Muscle of leg (tissue), 11 donors: ENCODE data around the gene ZNF644. TPM values are rescaled to one million over a fixed set of nuclear protein-coding genes. Genes with fewer than 3 reads are reported as not detected.
A peak's percentile ranks its signal among the peaks of the same experiment; 100 is the strongest.

Source experiments
- DNase-seq: peaks from one replicate; pipeline ENCODE4 v3.0.0; 2013
- H3K27ac ChIP-seq: one replicate; pipeline ENCODE4 v1.5.1; 2013; ENCODE audit warnings: mild to moderate bottlenecking, low read length, control low read depth
- H3K27me3 ChIP-seq: one replicate; pipeline ENCODE4 v1.6.1; 2013; ENCODE audit warnings: low read length; ENCODE audit not compliant: control insufficient read depth, insufficient read depth
- H3K36me3 ChIP-seq: one replicate; pipeline ENCODE4 v1.6.1; 2013; ENCODE audit warnings: low read length; ENCODE audit not compliant: control insufficient read depth, insufficient read depth
- H3K4me1 ChIP-seq: one replicate; pipeline ENCODE4 v1.6.1; 2013; ENCODE audit warnings: low read length; ENCODE audit not compliant: control insufficient read depth, insufficient read depth
- H3K4me3 ChIP-seq: one replicate; pipeline ENCODE4 v1.5.1; 2013; ENCODE audit warnings: low read length, control low read depth
- H3K9me3 ChIP-seq: replicated peaks from 2 replicates; pipeline ENCODE4 v1.6.1; 2013; ENCODE audit warnings: low read depth, low read length; ENCODE audit not compliant: control insufficient read depth
- WGBS: methylation state at CpG from one replicate; pipeline ENCODE4 v1.1.5; 2013; ENCODE audit warnings: missing lambda C conversion rate; ENCODE audit not compliant: insufficient coverage; 5-methylcytosine and 5-hydroxymethylcytosine counted together
- polyA plus RNA-seq, 8 donors: library from polyadenylated mRNA; unstranded; fragments of 120-200 nt; gene quantifications; one replicate each; pipeline versions ENCODE4 v1.2.1 to v1.2.3, GENCODE V29; 2013; ENCODE audit warnings: inconsistent platforms in 1 of 8, low replicate concordance in 1 of 8; ENCODE audit not compliant: insufficient read length in 8 of 8, insufficient read depth in 1 of 8
- total RNA-seq: library from RNA; stranded (reverse); fragments of 120-200 nt; gene quantifications from one replicate; pipeline ENCODE4 v1.2.4, GENCODE V29; 2013

The ZNF644 gene
- total and polyA plus RNA-seq, 9 donors = 26.1 to 65.6 (median 38.0) TPM

GRCh38 chr1:91012196-91012595 lies 9.6 kb downstream of the ZNF644 start:
- Histone ChIP-seq H3K4me1 (no peaks in the 10 kb centered on the region), H3K36me3 (peaks cover 3% of the 10 kb centered on the region), H3K27me3 (no peaks in the 10 kb centered on the region), H3K27ac (no peak overlapping the region), H3K9me3 (no peaks in the 10 kb centered on the region), H3K4me3 (no peak overlapping the region)
- no peak for DNase-seq
- 84% methylated on average over 2 of the region's 4 CpGs for WGBS

GRCh38 chr1:91011726-91012125 lies 10.1 kb downstream of the ZNF644 start:
- DNase-seq = peak; percentile 43
- no peak overlapping the region for H3K27ac ChIP-seq
- H3K4me1 ChIP-seq = no peaks in the 10 kb centered on the region

GRCh38 chr1:91007827-91008226 lies 14.0 kb downstream of the ZNF644 start:
- no peak overlapping the region for H3K4me3 ChIP-seq
- DNase-seq = no peak
- no peaks in the 10 kb centered on the region for H3K27me3 ChIP-seq
- H3K4me1 ChIP-seq = no peaks in the 10 kb centered on the region
- no peak overlapping the region for H3K27ac ChIP-seq
- H3K36me3 ChIP-seq = peaks cover 3% of the 10 kb centered on the region
- peaks cover 2% of the 10 kb centered on the region for H3K9me3 ChIP-seq

More at GRCh38 chr1:91011726-91012125, 10.1 kb downstream of the ZNF644 start:
- H3K4me3 ChIP-seq = no peak overlapping the region
- H3K9me3 ChIP-seq = no peaks in the 10 kb centered on the region
- peaks cover 3% of the 10 kb centered on the region for H3K36me3 ChIP-seq
- WGBS = no CpG with 5 or more reads among the region's 1 CpG
- H3K27me3 ChIP-seq = no peaks in the 10 kb centered on the region

GRCh38 chr1:91007092-91007491 lies 14.7 kb downstream of the ZNF644 start:
- no peak for DNase-seq
- peaks cover 2% of the 10 kb centered on the region for H3K9me3 ChIP-seq
- 89% methylated on average over 7 of the region's 7 CpGs for WGBS
- peaks cover under 1% of the 10 kb centered on the region for H3K36me3 ChIP-seq
- no peak overlapping the region for H3K27ac ChIP-seq
- no peaks in the 10 kb centered on the region for H3K27me3 ChIP-seq
- H3K4me3 ChIP-seq = no peak overlapping the region
- no peaks in the 10 kb centered on the region for H3K4me1 ChIP-seq

GRCh38 chr1:91006113-91006908 lies 15.5 kb downstream of the ZNF644 start:
- Histone ChIP-seq H3K4me3 (no peak overlapping the region), H3K36me3 (no peaks in the 10 kb centered on the region), H3K9me3 (peaks cover 2% of the 10 kb centered on the region), H3K4me1 (no peaks in the 10 kb centered on the region), H3K27ac (no peak overlapping the region), H3K27me3 (no peaks in the 10 kb centered on the region)
- WGBS = 100% methylated on average over 2 of the region's 2 CpGs
- DNase-seq = no peak

- no CpG with 5 or more reads among the region's 1 CpG for WGBS
Observed at GRCh38 chr1:91005285-91005684, 16.6 kb downstream of the ZNF644 start.

GRCh38 chr1:91004145-91004544 lies 17.7 kb downstream of the ZNF644 start:
- no peak for DNase-seq
- Histone ChIP-seq H3K4me3 (no peak overlapping the region), H3K4me1 (no peaks in the 10 kb centered on the region), H3K9me3 (peaks cover 2% of the 10 kb centered on the region), H3K36me3 (no peaks in the 10 kb centered on the region), H3K27me3 (no peaks in the 10 kb centered on the region), H3K27ac (no peak overlapping the region)
- WGBS = no CpG with 5 or more reads among the region's 2 CpGs

More at GRCh38 chr1:91005285-91005684, 16.6 kb downstream of the ZNF644 start:
- H3K4me1 ChIP-seq = no peaks in the 10 kb centered on the region
- H3K36me3 ChIP-seq = no peaks in the 10 kb centered on the region
- H3K9me3 ChIP-seq = peaks cover 2% of the 10 kb centered on the region
- no peaks in the 10 kb centered on the region for H3K27me3 ChIP-seq
- DNase-seq = no peak
- no peak overlapping the region for H3K27ac ChIP-seq
- no peak overlapping the region for H3K4me3 ChIP-seq

GRCh38 chr1:90996742-90997413 lies 25.0 kb downstream of the ZNF644 start:
- peaks cover 7% of the 10 kb centered on the region for H3K36me3 ChIP-seq
- DNase-seq = no peak
- H3K4me1 ChIP-seq = no peaks in the 10 kb centered on the region
- no CpG with 5 or more reads among the region's 2 CpGs for WGBS
- H3K27me3 ChIP-seq = no peaks in the 10 kb centered on the region
- no peak overlapping the region for H3K27ac ChIP-seq
- no peak overlapping the region for H3K4me3 ChIP-seq
- H3K9me3 ChIP-seq = peaks cover 27% of the 10 kb centered on the region

- Histone ChIP-seq H3K27ac (no peak overlapping the region), H3K36me3 (peaks cover 7% of the 10 kb centered on the region), H3K9me3 (peaks cover 30% of the 10 kb centered on the region)
Observed at GRCh38 chr1:90995311-90995894, 26.4 kb downstream of the ZNF644 start.

GRCh38 chr1:90994461-90994860 lies 27.4 kb downstream of the ZNF644 start:
- H3K36me3 ChIP-seq = peaks cover 7% of the 10 kb centered on the region
- no CpG with 5 or more reads among the region's 1 CpG for WGBS
- no peaks in the 10 kb centered on the region for H3K4me1 ChIP-seq
- peaks cover 37% of the 10 kb centered on the region for H3K9me3 ChIP-seq
- no peak overlapping the region for H3K4me3 ChIP-seq
- no peak overlapping the region for H3K27ac ChIP-seq
- no peaks in the 10 kb centered on the region for H3K27me3 ChIP-seq
- no peak for DNase-seq

More at GRCh38 chr1:90995311-90995894, 26.4 kb downstream of the ZNF644 start:
- DNase-seq = no peak
- H3K4me1 ChIP-seq = no peaks in the 10 kb centered on the region
- no peaks in the 10 kb centered on the region for H3K27me3 ChIP-seq
- no peak overlapping the region for H3K4me3 ChIP-seq
